ENCODE data around the gene EARS2.

EARS2 gene

DNA sequence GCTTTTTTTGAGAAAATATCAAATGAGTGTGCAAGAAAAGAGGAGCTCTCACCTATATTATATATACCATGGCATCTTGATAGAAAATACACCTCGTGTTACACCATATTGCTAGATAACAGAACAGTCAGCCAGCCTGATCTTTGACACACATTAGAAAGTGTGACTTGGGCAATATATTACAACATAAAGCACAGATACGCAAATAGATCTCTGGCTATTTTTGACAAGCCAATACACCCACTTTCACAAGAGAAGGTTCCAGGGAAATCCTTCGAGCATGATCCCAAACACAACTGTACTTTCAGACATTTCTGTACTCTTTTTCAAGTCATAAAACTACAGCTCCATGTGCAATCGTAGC, 56.3 kb downstream of the EARS2 start:
- TF ChIP-seq, protein P1, sequence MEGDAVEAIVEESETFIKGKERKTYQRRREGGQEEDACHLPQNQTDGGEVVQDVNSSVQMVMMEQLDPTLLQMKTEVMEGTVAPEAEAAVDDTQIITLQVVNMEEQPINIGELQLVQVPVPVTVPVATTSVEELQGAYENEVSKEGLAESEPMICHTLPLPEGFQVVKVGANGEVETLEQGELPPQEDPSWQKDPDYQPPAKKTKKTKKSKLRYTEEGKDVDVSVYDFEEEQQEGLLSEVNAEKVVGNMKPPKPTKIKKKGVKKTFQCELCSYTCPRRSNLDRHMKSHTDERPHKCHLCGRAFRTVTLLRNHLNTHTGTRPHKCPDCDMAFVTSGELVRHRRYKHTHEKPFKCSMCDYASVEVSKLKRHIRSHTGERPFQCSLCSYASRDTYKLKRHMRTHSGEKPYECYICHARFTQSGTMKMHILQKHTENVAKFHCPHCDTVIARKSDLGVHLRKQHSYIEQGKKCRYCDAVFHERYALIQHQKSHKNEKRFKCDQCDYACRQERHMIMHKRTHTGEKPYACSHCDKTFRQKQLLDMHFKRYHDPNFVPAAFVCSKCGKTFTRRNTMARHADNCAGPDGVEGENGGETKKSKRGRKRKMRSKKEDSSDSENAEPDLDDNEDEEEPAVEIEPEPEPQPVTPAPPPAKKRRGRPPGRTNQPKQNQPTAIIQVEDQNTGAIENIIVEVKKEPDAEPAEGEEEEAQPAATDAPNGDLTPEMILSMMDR (IDR thresholded peaks at IDR 0.05), result no peak

GRCh38 chr16:23500212-23500861, 56.8 kb downstream of the EARS2 start:
- TF ChIP-seq, protein P1 (IDR thresholded peaks at IDR 0.05), result no peak

DNA sequence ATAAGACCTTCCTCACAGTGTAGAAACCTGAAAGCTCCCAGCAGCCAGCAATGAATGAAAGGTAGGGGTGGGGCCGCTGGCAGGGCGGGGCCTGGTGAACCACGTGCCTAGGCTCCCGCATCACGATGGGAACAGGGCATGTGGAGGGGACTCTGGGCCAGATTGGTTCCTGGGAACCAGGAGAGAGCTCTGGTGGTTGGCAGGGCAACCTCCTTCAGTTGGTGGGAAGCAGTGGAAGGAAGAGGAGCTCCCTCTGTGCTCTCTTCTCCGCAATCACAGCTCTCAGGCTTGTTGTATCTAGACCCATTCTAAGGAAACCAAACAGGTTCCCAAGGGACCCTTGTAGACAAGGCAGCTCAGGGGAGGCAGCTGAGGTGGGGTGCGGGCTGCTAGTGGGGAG, 57.3 kb downstream of the EARS2 start:
- TF ChIP-seq, protein P1 (IDR thresholded peaks at IDR 0.05), result no peak

GRCh38 chr16:23498863-23499262, 58.3 kb downstream of the EARS2 start:
- TF ChIP-seq, protein P1 (IDR thresholded peaks at IDR 0.05), result no peak

- TF ChIP-seq, protein P1 (IDR thresholded peaks at IDR 0.05), result no peak
These were observed 59.6 kb downstream of the EARS2 start for GRCh38 chr16:23497543-23497868.

GRCh38 chr16:23496821-23497542, 60.2 kb downstream of the EARS2 start:
- TF ChIP-seq, protein P1 (IDR thresholded peaks at IDR 0.05), result no peak

DNA sequence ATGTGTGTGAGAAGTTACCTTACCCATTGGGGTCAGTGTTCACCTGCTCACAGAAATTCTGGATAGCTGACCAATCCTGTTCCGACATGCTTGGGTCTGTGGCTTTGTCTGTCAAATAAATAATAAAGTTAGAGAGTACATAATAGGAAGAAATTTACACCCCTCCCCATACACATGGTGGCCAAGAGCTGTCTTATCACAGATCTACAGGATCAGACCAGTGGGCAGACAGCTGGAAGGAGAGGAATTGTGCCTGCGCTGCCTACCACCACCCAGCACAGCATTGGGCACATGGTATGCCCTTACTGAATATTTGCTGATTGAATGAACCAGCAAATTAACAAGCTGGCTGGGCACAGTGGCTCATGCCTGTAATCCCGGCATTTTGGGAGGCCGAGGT, 61.5 kb downstream of the EARS2 start:
- TF ChIP-seq, protein P1 (IDR thresholded peaks at IDR 0.05), result no peak

Data from LNCAP (cell line).